HepG2 (cell line): ENCODE data around the gene CACNA1F.

Experiments
- GLI4 ChIP-seq: sonication (generic); formaldehyde crosslinking; IDR thresholded peaks from 2 replicates; pipeline ENCODE4 v1.5.1; 2020; ENCODE audit warnings: missing genetic modification reagents, mild to moderate bottlenecking, moderate library complexity, borderline replicate concordance
- YY1 ChIP-seq: IDR thresholded peaks from 2 replicates; pipeline ENCODE4 v1.6.1; 2011; ENCODE audit warnings: low read length, low read depth, moderate library complexity, mild to moderate bottlenecking; ENCODE audit not compliant: insufficient read depth, insufficient replicate concordance
- ZFX ChIP-seq: sonication (generic); formaldehyde crosslinking; IDR thresholded peaks from 2 replicates; pipeline ENCODE4 v1.4.0; 2020; ENCODE audit warnings: mild to moderate bottlenecking, low read depth, missing genetic modification reagents, moderate library complexity
- ZFYVE20 ChIP-seq: sonication (generic); formaldehyde crosslinking; IDR thresholded peaks from 2 replicates; pipeline ENCODE4 v1.8.0; 2023; ENCODE audit warnings: low read depth, mild to moderate bottlenecking, moderate library complexity, missing genetic modification reagents, borderline replicate concordance
- ZIK1 ChIP-seq: sonication (generic); formaldehyde crosslinking; IDR thresholded peaks from 2 replicates; pipeline ENCODE4 v1.5.0; 2020; ENCODE audit warnings: mild to moderate bottlenecking, low read depth, missing genetic modification reagents, borderline replicate concordance
- ZNF660 ChIP-seq: sonication (generic); formaldehyde crosslinking; IDR thresholded peaks from 2 replicates; pipeline ENCODE4 v1.5.1; 2020; ENCODE audit warnings: mild to moderate bottlenecking, low read depth, missing genetic modification reagents, borderline replicate concordance
- ZNF724P ChIP-seq: sonication (generic); formaldehyde crosslinking; IDR thresholded peaks from 2 replicates; pipeline ENCODE4 v1.8.0; 2022; ENCODE audit warnings: missing genetic modification reagents, borderline replicate concordance
- ZSCAN20 ChIP-seq: sonication (generic); formaldehyde crosslinking; IDR thresholded peaks from 2 replicates; pipeline ENCODE4 v1.4.0; 2020; ENCODE audit warnings: missing genetic modification reagents, mild to moderate bottlenecking, borderline replicate concordance
- TF ChIP-seq, protein P1 (sequence below): sonication (generic); formaldehyde crosslinking; IDR thresholded peaks from 2 replicates; pipeline ENCODE4 v1.8.1; 2023; ENCODE audit warnings: mild to moderate bottlenecking, missing genetic modification reagents
- TF ChIP-seq, protein P2 (sequence below): sonication (generic); formaldehyde crosslinking; IDR thresholded peaks from 2 replicates; pipeline ENCODE4 v1.5.0; 2020; ENCODE audit warnings: mild to moderate bottlenecking, missing genetic modification reagents, moderate library complexity

DNA sequence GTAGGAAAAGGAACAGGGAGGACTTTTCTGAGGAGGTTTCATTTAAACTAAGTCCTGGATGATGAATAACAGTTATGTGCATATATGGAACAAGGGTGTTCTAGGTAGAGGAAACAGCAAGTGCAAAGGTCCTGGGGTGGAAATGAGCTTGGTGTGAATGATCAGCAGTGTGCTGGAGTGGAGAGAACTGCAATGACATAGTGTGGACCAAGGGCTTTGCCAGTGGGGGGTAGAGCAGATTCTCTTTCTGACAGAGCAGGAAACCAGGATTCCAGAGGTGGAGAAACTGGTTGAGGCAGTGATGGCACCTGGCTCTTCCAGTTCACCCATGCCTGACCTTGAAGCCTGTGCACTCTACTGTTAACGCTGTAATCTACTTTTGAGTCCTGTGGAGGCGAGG lies 38.2 kb upstream of the CACNA1F start:
- TF ChIP-seq YY1 (no peak), ZIK1 (CRISPR knock-in tag) (no peak), ZFYVE20 (no peak), ZNF724P (CRISPR knock-in tag) (no peak), GLI4 (CRISPR knock-in tag) (no peak), ZNF660 (CRISPR knock-in tag) (no peak), ZFX (no peak), ZSCAN20 (CRISPR knock-in tag) (no peak)
- TF ChIP-seq, protein P1, sequence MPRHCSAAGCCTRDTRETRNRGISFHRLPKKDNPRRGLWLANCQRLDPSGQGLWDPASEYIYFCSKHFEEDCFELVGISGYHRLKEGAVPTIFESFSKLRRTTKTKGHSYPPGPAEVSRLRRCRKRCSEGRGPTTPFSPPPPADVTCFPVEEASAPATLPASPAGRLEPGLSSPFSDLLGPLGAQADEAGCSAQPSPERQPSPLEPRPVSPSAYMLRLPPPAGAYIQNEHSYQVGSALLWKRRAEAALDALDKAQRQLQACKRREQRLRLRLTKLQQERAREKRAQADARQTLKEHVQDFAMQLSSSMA (CRISPR knock-in tag), result no peak
- TF ChIP-seq, protein P2, sequence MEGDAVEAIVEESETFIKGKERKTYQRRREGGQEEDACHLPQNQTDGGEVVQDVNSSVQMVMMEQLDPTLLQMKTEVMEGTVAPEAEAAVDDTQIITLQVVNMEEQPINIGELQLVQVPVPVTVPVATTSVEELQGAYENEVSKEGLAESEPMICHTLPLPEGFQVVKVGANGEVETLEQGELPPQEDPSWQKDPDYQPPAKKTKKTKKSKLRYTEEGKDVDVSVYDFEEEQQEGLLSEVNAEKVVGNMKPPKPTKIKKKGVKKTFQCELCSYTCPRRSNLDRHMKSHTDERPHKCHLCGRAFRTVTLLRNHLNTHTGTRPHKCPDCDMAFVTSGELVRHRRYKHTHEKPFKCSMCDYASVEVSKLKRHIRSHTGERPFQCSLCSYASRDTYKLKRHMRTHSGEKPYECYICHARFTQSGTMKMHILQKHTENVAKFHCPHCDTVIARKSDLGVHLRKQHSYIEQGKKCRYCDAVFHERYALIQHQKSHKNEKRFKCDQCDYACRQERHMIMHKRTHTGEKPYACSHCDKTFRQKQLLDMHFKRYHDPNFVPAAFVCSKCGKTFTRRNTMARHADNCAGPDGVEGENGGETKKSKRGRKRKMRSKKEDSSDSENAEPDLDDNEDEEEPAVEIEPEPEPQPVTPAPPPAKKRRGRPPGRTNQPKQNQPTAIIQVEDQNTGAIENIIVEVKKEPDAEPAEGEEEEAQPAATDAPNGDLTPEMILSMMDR, result no peak
